K562 (cell line): ENCODE results near the gene PLEKHG5. TPM values are rescaled to one million over a fixed set of nuclear protein-coding genes. Genes with fewer than 3 reads are reported as not detected.

Experiments
- CBFB ChIP-seq: sonication (generic); formaldehyde crosslinking; IDR thresholded peaks from 2 replicates; pipeline ENCODE4 v1.4.0; 2020; ENCODE audit warnings: mild to moderate bottlenecking, missing genetic modification reagents
- FOXJ3 ChIP-seq: sonication (generic); formaldehyde crosslinking; IDR thresholded peaks from 2 replicates; pipeline ENCODE4 v1.4.0; 2020; ENCODE audit warnings: mild to moderate bottlenecking, missing genetic modification reagents
- GABPB1 ChIP-seq: sonication (generic); formaldehyde crosslinking; IDR thresholded peaks from 2 replicates; pipeline ENCODE4 v1.8.0; 2022; ENCODE audit warnings: mild to moderate bottlenecking, missing genetic modification reagents
- HNRNPL ChIP-seq: fragments of 200-400 bp; formaldehyde crosslinking; IDR thresholded peaks from 2 replicates; pipeline ENCODE4 v1.6.1; 2017; ENCODE audit warnings: low read depth, mild to moderate bottlenecking, low read length
- KDM1A ChIP-seq, 2 experiments: fragments of 450-650 bp; IDR thresholded peaks; 2 replicates each; pipeline ENCODE4 v1.6.1; 2016; ENCODE audit warnings: mild to moderate bottlenecking in 2 of 2
- MAFG ChIP-seq: fragments of 450-650 bp; conservative IDR thresholded peaks from 2 replicates; pipeline ENCODE4 v1.6.1; 2016; ENCODE audit warnings: missing genetic modification characterization, missing compliant biosample characterization
- MNT ChIP-seq, 2 experiments: fragments of 450-650 bp; conservative IDR thresholded peaks; 2 replicates each; pipeline ENCODE4 v1.6.1; 2017; ENCODE audit warnings: mild to moderate bottlenecking in 2 of 2, moderate library complexity in 2 of 2
- NCOA6 ChIP-seq: fragments of 450-650 bp; IDR thresholded peaks from 2 replicates; pipeline ENCODE4 v1.6.1; 2017; ENCODE audit warnings: mild to moderate bottlenecking
- NUFIP1 ChIP-seq: fragments of 450-650 bp; IDR thresholded peaks from 2 replicates; pipeline ENCODE4 v1.6.1; 2018; ENCODE audit not compliant: partially characterized antibody
- PHB2 ChIP-seq: fragments of 450-650 bp; IDR thresholded peaks from 2 replicates; pipeline ENCODE4 v1.6.1; 2017; ENCODE audit warnings: low read depth
- PHF8 ChIP-seq: fragments of 200-600 bp; sonication (generic); IDR thresholded peaks from 2 replicates; pipeline ENCODE4 v1.6.1; 2012; ENCODE audit warnings: mixed run types, mild to moderate bottlenecking, inconsistent platforms, low read length, moderate library complexity, borderline replicate concordance
- PYGO2 ChIP-seq: fragments of 450-650 bp; IDR thresholded peaks from 2 replicates; pipeline ENCODE4 v1.6.1; 2016; ENCODE audit warnings: mild to moderate bottlenecking, missing genetic modification characterization, moderate library complexity, missing compliant biosample characterization
- SOX6 ChIP-seq: fragments of 450-650 bp; IDR thresholded peaks from 2 replicates; pipeline ENCODE4 v1.6.1; 2014; ENCODE audit warnings: mild to moderate bottlenecking
- SRSF1 ChIP-seq: fragments of 200-400 bp; formaldehyde crosslinking; IDR thresholded peaks from 2 replicates; pipeline ENCODE4 v1.6.1; 2017; ENCODE audit warnings: mild to moderate bottlenecking, low read depth, low read length, moderate library complexity
- STAT6 ChIP-seq: sonication (generic); formaldehyde crosslinking; IDR thresholded peaks from 2 replicates; pipeline ENCODE4 v1.8.1; 2023; ENCODE audit warnings: mild to moderate bottlenecking, missing genetic modification reagents
- U2AF1 ChIP-seq: fragments of 200-400 bp; formaldehyde crosslinking; optimal IDR thresholded peaks from 2 replicates; pipeline ENCODE3; 2017; ENCODE audit warnings: mild to moderate bottlenecking, low read depth, low read length, moderate library complexity
- ZNF347 ChIP-seq: fragments of 450-650 bp; formaldehyde crosslinking; IDR thresholded peaks from 2 replicates; pipeline ENCODE4 v1.4.0; 2020; ENCODE audit warnings: low read depth, mild to moderate bottlenecking, moderate library complexity
- ZNF384 ChIP-seq: IDR thresholded peaks from 2 replicates; pipeline ENCODE4 v1.6.1; 2012; ENCODE audit warnings: low read depth, low read length, improper control_type of control experiment
- polyA plus RNA-seq, 8 experiments: library from polyadenylated mRNA; depleted of rRNA in 4 of 8; stranded (reverse) in 5 of 8; unstranded in 3 of 8; fragments of >200 nt; fragmentation: Nextera tagmentation in 2 of 8; fragmentation: Illumina TruSeq in 1 of 8; extraction: Ambion mirVana in 2 of 8; extraction: Trizol in 1 of 8; gene quantifications; 2 replicates each; pipeline versions ENCODE4 v1.2.1 to v1.2.3, GENCODE V29; 2011 to 2014; ENCODE audit warnings: inconsistent platforms in 1 of 8, missing spikeins in 1 of 8
- total RNA-seq, 7 experiments: library from RNA; depleted of rRNA in 6 of 7; stranded (reverse); fragments of >200 nt in 6 of 7; fragmentation: Illumina TruSeq in 2 of 7; extraction: Trizol in 2 of 7; gene quantifications; 2 replicates each; pipeline versions ENCODE4 v1.2.1 to v1.2.3, GENCODE V29; 2011 to 2021; ENCODE audit warnings: low replicate concordance in 1 of 7
- TF ChIP-seq, protein P1 (sequence below): fragments of 250-450 bp; sonication (Bioruptor Pico); IDR thresholded peaks from 2 replicates; pipeline ENCODE4 v1.8.0; 2021; ENCODE audit warnings: moderate library complexity, mild to moderate bottlenecking, inconsistent platforms
- TF ChIP-seq, protein P2 (sequence below): fragments of 450-650 bp; IDR thresholded peaks from 2 replicates; pipeline ENCODE4 v1.6.1; 2018; ENCODE audit warnings: mild to moderate bottlenecking, low read depth; ENCODE audit not compliant: partially characterized antibody
- TF ChIP-seq, protein P3 (sequence below): fragments of 250-450 bp; sonication (Bioruptor Pico); IDR thresholded peaks from 2 replicates; pipeline ENCODE4 v1.5.0; 2021; ENCODE audit warnings: mild to moderate bottlenecking, moderate library complexity

Gene PLEKHG5
- total and polyA plus RNA-seq, 9 of the 15 experiments (the other 6 are each of a cell fraction or from before 2014, with no cell fraction given): 0.04 to 0.29 (median 0.09) TPM; not detected in 3

DNA sequence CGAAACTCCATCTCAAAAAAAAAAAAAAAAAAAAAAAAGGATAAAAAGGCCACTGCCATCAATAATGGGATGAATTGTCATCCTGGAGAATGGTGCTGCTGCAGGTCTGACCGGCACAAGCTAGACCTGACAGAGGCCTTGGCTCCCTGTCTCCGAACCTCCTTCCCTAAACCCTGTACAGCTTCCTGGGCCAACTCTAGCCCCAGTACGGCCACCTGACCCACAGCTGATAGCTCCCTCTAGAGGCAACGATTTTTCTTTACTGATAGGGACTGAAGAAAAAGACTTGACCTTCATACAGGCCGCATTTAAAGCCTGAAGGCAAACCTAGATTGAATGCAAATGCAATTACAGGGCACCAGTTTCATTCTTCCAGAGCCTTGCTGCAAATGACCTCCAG lies 32.1 kb upstream of the PLEKHG5 start (continued):
- no peak for TF ChIP-seq HNRNPL
- TF ChIP-seq U2AF1: no peak
- no peak for TF ChIP-seq STAT6 (CRISPR knock-in tag)
- TF ChIP-seq MAFG: no peak
- TF ChIP-seq SOX6: no peak
- TF ChIP-seq PYGO2 (tag): no peak
- no peak for TF ChIP-seq GABPB1 (CRISPR knock-in tag)
- TF ChIP-seq PHF8: no peak
- TF ChIP-seq SRSF1: no peak
- TF ChIP-seq CBFB (CRISPR knock-in tag): no peak
- TF ChIP-seq, protein P1, sequence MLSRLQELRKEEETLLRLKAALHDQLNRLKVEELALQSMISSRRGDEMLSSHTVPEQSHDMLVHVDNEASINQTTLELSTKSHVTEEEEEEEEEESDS (CRISPR knock-in tag): no peak
- TF ChIP-seq, protein P2, sequence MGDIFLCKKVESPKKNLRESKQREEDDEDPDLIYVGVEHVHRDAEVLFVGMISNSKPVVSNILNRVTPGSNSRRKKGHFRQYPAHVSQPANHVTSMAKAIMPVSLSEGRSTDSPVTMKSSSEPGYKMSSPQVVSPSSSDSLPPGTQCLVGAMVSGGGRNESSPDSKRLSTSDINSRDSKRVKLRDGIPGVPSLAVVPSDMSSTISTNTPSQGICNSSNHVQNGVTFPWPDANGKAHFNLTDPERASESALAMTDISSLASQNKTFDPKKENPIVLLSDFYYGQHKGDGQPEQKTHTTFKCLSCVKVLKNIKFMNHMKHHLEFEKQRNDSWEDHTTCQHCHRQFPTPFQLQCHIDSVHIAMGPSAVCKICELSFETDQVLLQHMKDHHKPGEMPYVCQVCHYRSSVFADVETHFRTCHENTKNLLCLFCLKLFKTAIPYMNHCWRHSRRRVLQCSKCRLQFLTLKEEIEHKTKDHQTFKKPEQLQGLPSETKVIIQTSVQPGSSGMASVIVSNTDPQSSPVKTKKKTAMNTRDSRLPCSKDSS: no peak
- TF ChIP-seq FOXJ3 (CRISPR knock-in tag): no peak
- no peak for TF ChIP-seq PHB2
- TF ChIP-seq NCOA6: no peak
- TF ChIP-seq, protein P3, sequence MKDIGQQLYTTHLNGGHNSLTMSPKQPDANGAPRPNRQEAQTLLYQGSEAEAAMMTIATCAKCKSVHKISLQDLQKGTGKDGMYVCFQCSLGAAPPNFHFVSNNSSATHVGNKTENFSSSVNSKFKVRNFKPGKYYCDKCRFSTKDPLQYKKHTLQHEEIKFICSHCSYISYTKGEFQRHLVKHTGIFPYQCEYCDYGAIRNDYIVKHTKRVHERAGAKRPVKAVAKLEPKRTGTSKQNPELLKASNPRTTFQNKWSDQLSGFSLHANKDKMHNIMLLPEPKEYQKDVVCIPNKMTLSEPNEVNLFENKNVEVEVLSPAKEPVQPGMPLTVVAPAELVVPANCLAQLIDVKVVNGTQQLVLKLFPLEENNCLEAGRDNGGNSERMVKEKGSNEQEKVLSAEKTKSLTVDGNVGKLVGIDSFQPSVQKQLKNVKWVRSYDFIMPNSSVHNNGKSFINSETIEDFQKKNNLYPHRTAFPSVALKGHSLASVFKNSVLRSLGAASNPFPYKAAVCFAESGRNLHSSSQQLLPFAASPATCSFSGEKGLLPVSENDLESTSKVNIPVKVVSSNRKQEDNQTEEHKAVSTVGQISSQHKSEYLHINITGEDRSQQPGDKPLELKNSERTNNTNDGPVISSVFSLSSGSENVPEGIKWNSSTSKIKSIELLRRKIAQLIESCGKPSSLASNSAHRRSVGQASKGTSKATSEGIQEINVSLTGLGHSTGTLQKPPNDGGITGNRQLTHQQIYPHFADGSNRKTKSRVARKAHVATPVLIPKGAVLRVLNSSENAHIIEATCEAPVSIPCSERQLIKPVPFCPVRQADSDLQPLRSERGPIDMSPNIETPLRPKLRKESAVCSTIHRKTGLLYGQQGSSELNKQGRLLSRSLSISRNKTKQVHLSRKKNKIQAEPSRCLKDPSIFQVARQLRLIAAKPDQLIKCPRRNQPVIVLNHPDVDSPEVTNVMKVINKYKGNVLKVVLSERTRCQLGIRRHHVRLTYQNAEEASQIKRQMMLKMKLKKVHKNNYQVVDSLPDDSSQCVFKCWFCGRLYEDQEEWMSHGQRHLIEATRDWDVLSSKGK (CRISPR knock-in tag): no peak
- no peak for TF ChIP-seq ZNF347
- no peak for TF ChIP-seq KDM1A (IDR thresholded peaks at IDR 0.05)
- no peak for TF ChIP-seq NUFIP1
- TF ChIP-seq ZNF384: peak; percentile 68
- no peak for TF ChIP-seq MNT (conservative IDR thresholded peaks at IDR 0.05)
